ENCODE data around the gene KBTBD4. TPM values are rescaled to one million over a fixed set of nuclear protein-coding genes. Genes with fewer than 3 reads are reported as not detected.

Gene KBTBD4
- total RNA-seq, result 18.5 and 24.2 TPM in 2 replicates

GRCh38 chr11:47578524-47579494 lies at the start of gene KBTBD4, which contains the start of gene NDUFS3:
TSS of gene KBTBD4 (minus strand) at chr11:47578970. CDS start at chr11:47578951, 19 bp downstream.
TSS of gene NDUFS3 (plus strand) at chr11:47579074. CDS start at chr11:47579092, 18 bp downstream.

GRCh38 chr11:47593934-47594855 lies 15.4 kb upstream of the KBTBD4 start, which contains the start of gene C1QTNF4:
TSS of gene C1QTNF4 (minus strand) at chr11:47594411. CDS start at chr11:47590810, 3,601 bp downstream.

GRCh38 chr11:47586098-47586855 lies 7.5 kb upstream of the KBTBD4 start, which contains the start of gene FAM180B:
TSS of gene FAM180B (plus strand) at chr11:47586678. CDS start at chr11:47586769, 91 bp downstream.

GRCh38 chr11:47565340-47566148 lies 13.2 kb downstream of the KBTBD4 start, which contains the start of gene PTPMT1:
TSS of gene PTPMT1 (plus strand) at chr11:47565599. CDS start at chr11:47565623, 24 bp downstream.

GRCh38 chr11:47552566-47553405 lies 26.0 kb downstream of the KBTBD4 start, which contains the start of gene CELF1:
TSS of gene CELF1 (minus strand) at chr11:47553132. CDS start at chr11:47499523, 53,609 bp downstream.

Other genes starting within 250 kb of the KBTBD4 start
- gene MYBPC3, start 226.3 kb downstream of the KBTBD4 start, total RNA-seq, result not detected in 2 replicates
- gene SPI1, start 200.4 kb downstream of the KBTBD4 start, total RNA-seq, result not detected in 2 replicates
- 40.1 and 61.8 TPM in 2 replicates for gene SLC39A13, start 170.4 kb downstream of the KBTBD4 start, total RNA-seq
- 204 and 267 TPM in 2 replicates for gene PSMC3, start 152.5 kb downstream of the KBTBD4 start, total RNA-seq
- 0.19 and 0.27 TPM in 2 replicates for gene RAPSN, start 129.8 kb downstream of the KBTBD4 start, total RNA-seq
- gene CELF1, start 25.8 kb downstream of the KBTBD4 start, total RNA-seq, result 70.4 and 89.4 TPM in 2 replicates
- gene PTPMT1, start 13.4 kb downstream of the KBTBD4 start, total RNA-seq, result 76.9 and 84.1 TPM in 2 replicates
- gene NDUFS3, start 104 bp upstream of the KBTBD4 start, total RNA-seq, result 71.4 and 85.6 TPM in 2 replicates
- 0.09 TPM in 1 of 2 replicates, not detected in the other for gene FAM180B, start 7.7 kb upstream of the KBTBD4 start, total RNA-seq
- gene C1QTNF4, start 15.4 kb upstream of the KBTBD4 start, total RNA-seq, result 0.18 and 0.28 TPM in 2 replicates
- 59.4 and 80.4 TPM in 2 replicates for gene MTCH2, start 63.6 kb upstream of the KBTBD4 start, total RNA-seq
- gene AGBL2, start 136.4 kb upstream of the KBTBD4 start, total RNA-seq, result 0.09 and 0.36 TPM in 2 replicates
- gene FNBP4, start 188.4 kb upstream of the KBTBD4 start, total RNA-seq, result 40.8 and 62.5 TPM in 2 replicates

Measured in endothelial cell of coronary artery (primary cell).